Adrenal gland (tissue), 12 donors: ENCODE measurements around the gene ATM. TPM values are rescaled to one million over a fixed set of nuclear protein-coding genes. Genes with fewer than 3 reads are reported as not detected.

Experiments used
- DNase-seq, 7 donors: peaks; one replicate each; pipeline ENCODE4 v3.0.0-alpha.2; 2019 to 2020
- H3K27ac ChIP-seq, 5 donors: fragments of 200-600 bp; sonication (generic) in 4 of 5; 1 replicate in 3 of 5; 2 replicates in 2 of 5; pipeline versions ENCODE4 v1.5.1 to v1.8.0; 2016 to 2020; ENCODE audit warnings: mild to moderate bottlenecking in 1 of 5
- H3K27me3 ChIP-seq: fragments of 200-600 bp; 2 replicates; pipeline ENCODE4 v1.8.0; 2021
- H3K36me3 ChIP-seq, 2 donors: fragments of 200-600 bp; replicated peaks in 1 of 2; 1 replicate in 1 of 2; 2 replicates in 1 of 2; pipeline versions ENCODE4 v1.5.1 to v1.8.0; 2018 to 2022
- H3K4me1 ChIP-seq, 2 donors: fragments of 200-600 bp; replicated peaks in 1 of 2; 1 replicate in 1 of 2; 2 replicates in 1 of 2; pipeline versions ENCODE4 v1.5.1 to v1.8.0; 2018 to 2021
- H3K4me3 ChIP-seq, 4 donors: fragments of 200-600 bp; sonication (generic) in 3 of 4; one replicate each; pipeline ENCODE4 v1.5.1; 2016 to 2018
- H3K9me3 ChIP-seq, 3 donors: fragments of 200-600 bp; sonication (generic) in 1 of 3; replicated peaks in 1 of 3; 1 replicate in 2 of 3; 2 replicates in 1 of 3; pipeline versions ENCODE4 v1.5.1 to v1.8.0; 2016 to 2021
- POLR2A ChIP-seq, 2 donors: fragments of 450-650 bp; IDR thresholded peaks; one replicate each; pipeline ENCODE4 v1.6.1; 2017; ENCODE audit warnings: antibody characterized with exemption in 2 of 2, mild to moderate bottlenecking in 2 of 2, moderate library complexity in 1 of 2
- WGBS, 4 donors: extraction: QIAGEN DNeasy Blood & Tissue Kit in 2 of 4; methylation state at CpG; one replicate each; pipeline versions ENCODE4 v1.1.5 to v1.1.7; 2013 to 2017; 5-methylcytosine and 5-hydroxymethylcytosine counted together
- intact Hi-C, 2 donors: fragments of 100-400 bp; cut with DNase I; formaldehyde crosslinking; loops; one replicate each; pipeline versions ENCODE4 v1.14.1 to v1.15.0; 2022 to 2023
- polyA plus RNA-seq, 3 donors: library from polyadenylated mRNA; stranded (reverse); fragments of 200-250 nt in 2 of 3; fragments of 350-450 nt in 1 of 3; fragmentation: Illumina TruSeq in 1 of 3; extraction: RNeasy Lipid Tissue Mini Kit (QIAGEN cat#74804) in 1 of 3; gene quantifications; one replicate each; pipeline ENCODE4 v1.2.3, GENCODE V29; 2013 to 2014
- total RNA-seq, 9 donors: library from RNA; depleted of rRNA in 4 of 9; stranded (reverse); fragments of >200 nt in 4 of 9; fragments of 120-200 nt in 1 of 9; fragmentation: NEBNext Ultra II Directional in 1 of 9; extraction: Animal tissue kit (Norgen Biotek cat#: 25700) in 1 of 9; gene quantifications; one replicate each; pipeline versions ENCODE4 v1.1.0 to v1.2.4, GENCODE V29; 2013 to 2023
- TF ChIP-seq, protein P1 (sequence below), 6 experiments: fragments of 450-650 bp in 4 of 6; fragments of 200-600 bp in 2 of 6; sonication (generic) in 1 of 6; IDR thresholded peaks; 1 replicate in 5 of 6; 2 replicates in 1 of 6; pipeline versions ENCODE4 v1.5.1 to v1.8.0; 2016 to 2021; ENCODE audit warnings: antibody characterized with exemption in 6 of 6, mild to moderate bottlenecking in 2 of 6, moderate library complexity in 1 of 6
- donor health status: healthy with polysubstance abuse.
- donor health status: Bipolar disorder and iron deficiency.
- donor health status: DM: yes; HTN: yes; CAD: no.
- donor health status: DM: no; HTN: no; CAD: no.
- donor health status: DM: no; HTN: no; CAD: no.
- donor health status: DM: yes; HTN: yes; CAD: no.

Gene ATM
- total and polyA plus RNA-seq, 12 donors, result 19.9 to 127 (median 66.8) TPM

DNA sequence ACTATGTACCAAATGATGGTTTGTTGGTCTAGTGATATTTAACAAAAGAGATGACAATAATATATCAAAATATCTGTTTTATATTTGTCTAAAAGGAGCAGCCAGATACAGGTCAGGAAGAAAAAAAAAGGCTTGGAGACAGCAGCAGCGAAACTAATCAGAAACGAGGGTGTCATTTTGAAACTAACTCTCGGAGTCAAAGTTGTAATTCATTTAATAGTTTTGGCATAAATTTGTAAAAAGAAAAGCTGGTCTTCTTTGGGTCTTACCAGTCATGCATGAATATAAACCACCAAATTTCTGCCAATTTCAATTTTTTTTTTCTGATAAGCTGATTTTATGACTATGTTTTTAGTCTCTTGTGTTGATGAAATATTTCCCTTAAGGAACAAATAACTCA, 26.0 kb upstream of the ATM start:
- TF ChIP-seq, protein P1, sequence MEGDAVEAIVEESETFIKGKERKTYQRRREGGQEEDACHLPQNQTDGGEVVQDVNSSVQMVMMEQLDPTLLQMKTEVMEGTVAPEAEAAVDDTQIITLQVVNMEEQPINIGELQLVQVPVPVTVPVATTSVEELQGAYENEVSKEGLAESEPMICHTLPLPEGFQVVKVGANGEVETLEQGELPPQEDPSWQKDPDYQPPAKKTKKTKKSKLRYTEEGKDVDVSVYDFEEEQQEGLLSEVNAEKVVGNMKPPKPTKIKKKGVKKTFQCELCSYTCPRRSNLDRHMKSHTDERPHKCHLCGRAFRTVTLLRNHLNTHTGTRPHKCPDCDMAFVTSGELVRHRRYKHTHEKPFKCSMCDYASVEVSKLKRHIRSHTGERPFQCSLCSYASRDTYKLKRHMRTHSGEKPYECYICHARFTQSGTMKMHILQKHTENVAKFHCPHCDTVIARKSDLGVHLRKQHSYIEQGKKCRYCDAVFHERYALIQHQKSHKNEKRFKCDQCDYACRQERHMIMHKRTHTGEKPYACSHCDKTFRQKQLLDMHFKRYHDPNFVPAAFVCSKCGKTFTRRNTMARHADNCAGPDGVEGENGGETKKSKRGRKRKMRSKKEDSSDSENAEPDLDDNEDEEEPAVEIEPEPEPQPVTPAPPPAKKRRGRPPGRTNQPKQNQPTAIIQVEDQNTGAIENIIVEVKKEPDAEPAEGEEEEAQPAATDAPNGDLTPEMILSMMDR (IDR thresholded peaks at IDR 0.05), result no peak
- TF ChIP-seq POLR2A (IDR thresholded peaks at IDR 0.05), result no peak
- Histone ChIP-seq H3K4me3 (no peak overlapping the region), H3K9me3 (no peaks in the 10 kb centered on the region), H3K27ac (no peak overlapping the region), H3K36me3 (peaks cover 0 to 17% of the 10 kb centered on the region in 2 donors), H3K4me1 (no peaks in the 10 kb centered on the region), H3K27me3 (no peaks in the 10 kb centered on the region)
- intact Hi-C loops, result no loop called here
- WGBS, 4 donors, result 84 to 98% (median 90%) methylated on average over 3 of the region's 3 CpGs
- no peak for DNase-seq

DNA sequence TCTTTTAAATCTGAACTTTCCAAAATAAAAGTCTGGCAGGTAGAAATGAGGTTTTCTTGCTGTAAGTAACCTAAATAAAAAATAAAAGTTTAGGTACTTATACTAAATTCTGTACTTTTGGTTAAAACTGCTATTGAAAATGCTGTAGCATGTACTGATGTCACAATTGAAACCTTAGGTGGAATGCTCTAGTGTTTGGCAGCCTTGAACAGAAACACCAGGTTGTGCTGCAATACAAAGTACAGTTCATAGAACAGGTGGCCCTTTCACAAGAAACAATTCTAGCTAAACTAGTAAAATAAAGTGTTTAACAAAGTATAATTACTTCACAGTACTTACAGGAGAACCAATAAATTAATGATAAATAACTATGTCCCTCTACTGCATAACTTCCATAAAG, 25.5 kb upstream of the ATM start:
- intact Hi-C loops, result no loop called here
- H3K36me3 ChIP-seq, result peaks cover 0 to 17% of the 10 kb centered on the region in 2 donors

DNA sequence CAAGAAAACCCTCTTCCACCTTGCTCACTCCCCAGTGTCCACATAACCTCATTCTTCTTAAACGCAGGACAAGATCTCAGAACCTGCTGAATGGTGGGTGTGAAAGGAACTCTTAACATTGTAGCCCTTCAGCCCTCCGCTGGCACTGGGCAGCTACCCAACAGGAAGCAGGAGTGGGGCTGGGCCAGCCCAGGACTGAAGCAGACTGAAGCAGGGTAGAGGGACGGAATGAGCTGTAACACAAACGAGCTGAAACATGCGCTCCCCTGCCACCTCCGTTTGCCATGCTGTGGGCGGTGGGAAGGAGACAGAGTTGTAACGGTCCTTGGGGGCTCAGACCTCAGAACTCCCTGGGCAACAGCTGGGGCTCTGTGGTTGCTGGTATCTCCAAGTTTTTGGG, 24.0 kb upstream of the ATM start:
- no peak for DNase-seq
- no peak overlapping the region for H3K4me3 ChIP-seq
- H3K36me3 ChIP-seq, result peaks cover 0 to 17% of the 10 kb centered on the region in 2 donors
- H3K4me1 ChIP-seq, result no peaks in the 10 kb centered on the region
- H3K9me3 ChIP-seq, result no peaks in the 10 kb centered on the region
- H3K27ac ChIP-seq, result no peak overlapping the region
- WGBS, 4 donors, result 86 to 98% (median 92%) methylated on average over 7 to 8 of the region's 8 CpGs
- no peaks in the 10 kb centered on the region for H3K27me3 ChIP-seq
- TF ChIP-seq, protein P1 (IDR thresholded peaks at IDR 0.05), result no peak
- TF ChIP-seq POLR2A (IDR thresholded peaks at IDR 0.05), result no peak
- intact Hi-C loops, result no loop called here

More for the DNA sequence above, 25.5 kb upstream of the ATM start:
- no peaks in the 10 kb centered on the region for H3K27me3 ChIP-seq
- H3K9me3 ChIP-seq, result no peaks in the 10 kb centered on the region
- DNase-seq, result no peak
- TF ChIP-seq, protein P1 (IDR thresholded peaks at IDR 0.05), result no peak
- no peak for TF ChIP-seq POLR2A (IDR thresholded peaks at IDR 0.05)
- no peak overlapping the region for H3K27ac ChIP-seq
- no peak overlapping the region for H3K4me3 ChIP-seq
- H3K4me1 ChIP-seq, result no peaks in the 10 kb centered on the region

DNA sequence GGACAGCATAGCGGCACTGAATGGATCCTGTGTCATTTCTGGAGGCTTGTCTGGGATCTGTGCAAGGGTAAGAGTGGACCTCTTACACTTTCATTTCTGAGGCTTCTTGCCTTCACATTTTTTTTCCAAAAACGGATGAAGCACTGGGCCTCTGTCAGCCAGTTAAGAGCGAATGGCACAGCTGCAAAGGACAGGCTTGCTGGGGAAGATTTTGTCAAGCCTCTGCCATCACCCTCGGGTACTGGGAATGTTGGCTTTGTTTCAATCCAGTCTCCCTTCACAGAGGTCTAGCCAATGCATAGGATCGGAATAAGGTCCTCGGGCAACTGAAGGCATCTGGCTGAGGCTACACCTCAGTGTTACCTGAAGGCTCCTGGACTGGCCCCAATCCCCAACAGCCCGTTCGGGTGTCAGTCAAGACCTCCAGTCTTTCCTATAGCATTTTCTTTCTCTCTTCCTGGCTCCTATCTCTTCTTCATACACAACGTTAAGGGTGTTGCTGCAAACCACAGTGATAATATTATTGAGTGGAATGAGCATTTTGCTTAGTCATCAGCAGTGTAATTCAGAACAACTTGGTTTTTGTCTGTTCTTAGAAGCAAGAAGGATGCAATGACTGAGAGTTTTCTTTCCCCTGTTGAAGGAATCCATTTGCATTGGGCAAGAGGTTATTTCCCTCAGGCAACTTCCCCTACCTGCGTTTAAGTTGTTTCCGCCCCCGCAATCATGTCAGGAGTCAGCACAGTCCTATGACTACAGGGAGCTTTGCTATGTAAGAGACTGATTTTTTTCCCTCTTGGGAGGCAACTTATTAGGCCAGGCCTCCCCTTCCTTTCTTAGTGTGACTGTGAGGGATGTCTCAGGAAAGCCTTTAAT, 23.2 kb upstream of the ATM start:
- H3K36me3 ChIP-seq, result peaks cover 0 to 12% of the 10 kb centered on the region in 2 donors
- no peak overlapping the region for H3K27ac ChIP-seq
- no peaks in the 10 kb centered on the region for H3K27me3 ChIP-seq
- TF ChIP-seq, protein P1 (IDR thresholded peaks at IDR 0.05), result no peak
- TF ChIP-seq POLR2A (IDR thresholded peaks at IDR 0.05), result no peak
- WGBS, 4 donors, result 82 to 88% (median 85%) methylated on average over 12 of the region's 12 CpGs
- H3K4me3 ChIP-seq, result no peak overlapping the region
- DNase-seq, result no peak
- no peaks in the 10 kb centered on the region for H3K4me1 ChIP-seq
- intact Hi-C loops, result no loop called here
- H3K9me3 ChIP-seq, result no peaks in the 10 kb centered on the region
